Stimulated activated CD8-positive, alpha-beta memory T cell treated with anti-CD3 and anti-CD28 coated beads, Interleukin-15, amount 100 ng/mL, for 4 hours (primary cell): ENCODE results near the gene ABCA12.

Source experiments
- DNase-seq, 2 donors: peaks; one replicate each; pipeline ENCODE4 v3.0.0-alpha.2; 2020; ENCODE audit warnings: low read depth in 2 of 2

The ABCA12 gene

GRCh38 chr2:215136669-215137328, 1.6 kb downstream of the ABCA12 start:
- DNase-seq = no peak

- DNase-seq = no peak
Measured at GRCh38 chr2:215120401-215120800, 18.0 kb downstream of the ABCA12 start.

GRCh38 chr2:215119847-215120246, 18.6 kb downstream of the ABCA12 start:
- no peak for DNase-seq

GRCh38 chr2:215110918-215111317, 27.5 kb downstream of the ABCA12 start:
- no peak for DNase-seq

GRCh38 chr2:215107216-215108056, 31.0 kb downstream of the ABCA12 start:
- DNase-seq = no peak

GRCh38 chr2:215105607-215106354, 32.6 kb downstream of the ABCA12 start:
- no peak for DNase-seq

GRCh38 chr2:215104226-215104625, 34.2 kb downstream of the ABCA12 start:
- DNase-seq = no peak

GRCh38 chr2:215098875-215099274, 39.6 kb downstream of the ABCA12 start:
- no peak for DNase-seq

- no peak for DNase-seq
Measured at GRCh38 chr2:215084080-215084479, 54.3 kb downstream of the ABCA12 start.

- no peak for DNase-seq
Measured at GRCh38 chr2:215083146-215083545, 55.3 kb downstream of the ABCA12 start.

- no peak for DNase-seq
Measured at GRCh38 chr2:215082446-215082845, 56.0 kb downstream of the ABCA12 start.

- DNase-seq = no peak
Measured at GRCh38 chr2:215080545-215080944, 57.9 kb downstream of the ABCA12 start.

GRCh38 chr2:215071676-215072075, 66.8 kb downstream of the ABCA12 start:
- DNase-seq = no peak

- no peak for DNase-seq
Measured at GRCh38 chr2:215068399-215068798, 70.0 kb downstream of the ABCA12 start.

- DNase-seq = no peak
Measured at GRCh38 chr2:215066124-215066523, 72.3 kb downstream of the ABCA12 start.

- DNase-seq = no peak
Measured at GRCh38 chr2:215063526-215063925, 74.9 kb downstream of the ABCA12 start.

- DNase-seq = no peak
Measured at GRCh38 chr2:215060861-215061536, 77.4 kb downstream of the ABCA12 start.

- DNase-seq = no peak
Measured at GRCh38 chr2:215059724-215060123, 78.7 kb downstream of the ABCA12 start.

- DNase-seq = no peak
Measured at GRCh38 chr2:215055891-215056290, 82.5 kb downstream of the ABCA12 start.

GRCh38 chr2:215052810-215053209, 85.6 kb downstream of the ABCA12 start:
- DNase-seq = no peak

- DNase-seq = no peak
Measured at GRCh38 chr2:215052404-215052803, 86.0 kb downstream of the ABCA12 start.

GRCh38 chr2:215049341-215049740, 89.1 kb downstream of the ABCA12 start:
- DNase-seq = no peak
